ENCODE measurements around the gene KCNK6. TPM values are rescaled to one million over a fixed set of nuclear protein-coding genes. Genes with fewer than 3 reads are reported as not detected.

KCNK6 gene
- total RNA-seq, 1 donor from 2014 or later, result 4.2 TPM

- Histone ChIP-seq H3K27me3 (ENCODE audit: low read depth) (no peaks in the 10 kb centered on the region), H3K9me3 (replicated peaks) (no peaks in the 10 kb centered on the region), H3K4me3 (no peak overlapping the region), H3K36me3 (peaks cover 33% of the 10 kb centered on the region), H3K4me1 (peaks cover 12% of the 10 kb centered on the region), H3K27ac (replicated peaks) (no peak overlapping the region)
- no peak for TF ChIP-seq CTCF (IDR thresholded peaks at IDR 0.05; ENCODE audit: borderline replicate concordance)
- DNase-seq, result no peak
- intact Hi-C loops (cut with micrococcal nuclease), result no loop called here
Measured at GRCh38 chr19:38326591-38326990, 6.9 kb downstream of the KCNK6 start.

GRCh38 chr19:38329651-38330050 is 10.0 kb downstream of the KCNK6 start:
- no peak for DNase-seq
- no peak for TF ChIP-seq CTCF (IDR thresholded peaks at IDR 0.05; ENCODE audit: borderline replicate concordance)
- H3K9me3 ChIP-seq (replicated peaks), result no peaks in the 10 kb centered on the region
- intact Hi-C loops (cut with micrococcal nuclease), result loop anchor here (5.0 kb wide), 1 partner anchor 87 kb away; no protein-coding TSS in a partner anchor
- H3K27ac ChIP-seq (replicated peaks), result no peak overlapping the region
- H3K27me3 ChIP-seq (ENCODE audit: low read depth), result no peaks in the 10 kb centered on the region
- H3K4me3 ChIP-seq, result no peak overlapping the region
- H3K4me1 ChIP-seq, result no peaks in the 10 kb centered on the region
- peaks cover 29% of the 10 kb centered on the region for H3K36me3 ChIP-seq

- DNase-seq, result no peak
- no peaks in the 10 kb centered on the region for H3K9me3 ChIP-seq (replicated peaks)
- no peaks in the 10 kb centered on the region for H3K27me3 ChIP-seq (ENCODE audit: low read depth)
- H3K4me1 ChIP-seq, result peaks cover 4% of the 10 kb centered on the region
- TF ChIP-seq CTCF (IDR thresholded peaks at IDR 0.05; ENCODE audit: borderline replicate concordance), result no peak
- H3K27ac ChIP-seq (replicated peaks), result no peak overlapping the region
- intact Hi-C loops (cut with micrococcal nuclease), result loop anchor here (5.0 kb wide), 1 partner anchor 89 kb away; no protein-coding TSS in a partner anchor
- no peak overlapping the region for H3K4me3 ChIP-seq
- peaks cover 17% of the 10 kb centered on the region for H3K36me3 ChIP-seq
Measured at GRCh38 chr19:38331728-38332127, 12.1 kb downstream of the KCNK6 start.

- Histone ChIP-seq H3K36me3 (peaks cover 2% of the 10 kb centered on the region), H3K27me3 (ENCODE audit: low read depth) (no peaks in the 10 kb centered on the region), H3K4me1 (peaks cover 11% of the 10 kb centered on the region), H3K9me3 (replicated peaks) (no peaks in the 10 kb centered on the region), H3K27ac (replicated peaks) (no peak overlapping the region), H3K4me3 (no peak overlapping the region)
- no peak for TF ChIP-seq CTCF (IDR thresholded peaks at IDR 0.05; ENCODE audit: borderline replicate concordance)
- no peak for DNase-seq
- intact Hi-C loops (cut with micrococcal nuclease), result loop anchor here (5.0 kb wide), 1 partner anchor 91 kb away; no protein-coding TSS in a partner anchor
Measured at GRCh38 chr19:38333245-38333644, 13.6 kb downstream of the KCNK6 start.

- no peaks in the 10 kb centered on the region for H3K9me3 ChIP-seq (replicated peaks)
- H3K36me3 ChIP-seq, result no peaks in the 10 kb centered on the region
- peak overlapping the region; percentile 97 for H3K27ac ChIP-seq (replicated peaks)
- no peaks in the 10 kb centered on the region for H3K27me3 ChIP-seq (ENCODE audit: low read depth)
- peak; percentile 96 for DNase-seq
- no peak for TF ChIP-seq CTCF (IDR thresholded peaks at IDR 0.05; ENCODE audit: borderline replicate concordance)
- peak overlapping the region; percentile 71 for H3K4me3 ChIP-seq
- peaks cover 11% of the 10 kb centered on the region for H3K4me1 ChIP-seq
- intact Hi-C loops (cut with micrococcal nuclease), result no loop called here
Measured at GRCh38 chr19:38335949-38336637, 16.4 kb downstream of the KCNK6 start.
